Neural cell (in vitro differentiated cells): ENCODE results near the gene SBK3. TPM values are rescaled to one million over a fixed set of nuclear protein-coding genes. Genes with fewer than 3 reads are reported as not detected.

Experiments
- H2AFZ ChIP-seq: fragments of 200-600, 300-800 bp; sonication (generic), shearing (Covaris generic); 2 replicates; pipeline ENCODE4 v1.6.0; 2014; ENCODE audit warnings: low read depth, mild to moderate bottlenecking, antibody characterized with exemption, low read length, moderate library complexity
- H3F3A ChIP-seq: fragments of 200-600 bp; shearing (Covaris generic); 2 replicates; pipeline ENCODE4 v1.6.1; 2016; ENCODE audit warnings: mild to moderate bottlenecking, moderate library complexity, mixed read lengths, antibody characterized with exemption, low read length; ENCODE audit not compliant: insufficient read depth, poor library complexity, severe bottlenecking
- H3K27ac ChIP-seq: fragments of 200-600, 300-800 bp; sonication (generic), shearing (Covaris generic); 2 replicates; pipeline ENCODE4 v1.5.1; 2014; ENCODE audit warnings: mild to moderate bottlenecking, low read length, moderate library complexity
- H3K27me3 ChIP-seq: fragments of 300-800, 200-600 bp; sonication (generic), shearing (Covaris generic); 2 replicates; pipeline ENCODE4 v1.6.0; 2014; ENCODE audit warnings: mild to moderate bottlenecking, low read depth, low read length, moderate library complexity; ENCODE audit not compliant: insufficient read depth
- H3K36me3 ChIP-seq: fragments of 300-800, 200-600 bp; sonication (generic), shearing (Covaris generic); 2 replicates; pipeline ENCODE4 v1.5.1; 2014; ENCODE audit warnings: mild to moderate bottlenecking, antibody characterized with exemption, low read length, moderate library complexity; ENCODE audit not compliant: insufficient read depth
- H3K4me2 ChIP-seq: fragments of 300-800, 200-600 bp; sonication (generic), shearing (Covaris generic); 2 replicates; pipeline ENCODE4 v1.6.0; 2014; ENCODE audit warnings: mild to moderate bottlenecking, low read length
- H3K4me3 ChIP-seq: fragments of 300-800, 200-600 bp; sonication (generic), shearing (Covaris generic); 2 replicates; pipeline ENCODE4 v1.5.1; 2014; ENCODE audit warnings: mild to moderate bottlenecking, low read length, moderate library complexity
- H3K79me2 ChIP-seq: fragments of 200-600 bp; shearing (Covaris generic); replicated peaks from 2 replicates; pipeline ENCODE4 v1.6.0; 2014; ENCODE audit warnings: mild to moderate bottlenecking, low read length, moderate library complexity; ENCODE audit not compliant: insufficient read depth
- H3K9ac ChIP-seq: fragments of 300-800, 200-600 bp; sonication (generic), shearing (Covaris generic); 2 replicates; pipeline ENCODE4 v1.6.1; 2016; ENCODE audit warnings: mild to moderate bottlenecking, low read length, mixed read lengths
- H3K9me2 ChIP-seq: fragments of 200-600 bp; shearing (Covaris generic); 2 replicates; pipeline ENCODE4 v1.6.1; 2016; ENCODE audit warnings: mild to moderate bottlenecking, low read length, mixed read lengths; ENCODE audit not compliant: insufficient read depth
- H3K9me3 ChIP-seq: fragments of 200-600, 300-800 bp; sonication (generic), shearing (Covaris generic); 2 replicates; pipeline ENCODE4 v1.6.1; 2016; ENCODE audit warnings: mild to moderate bottlenecking, mixed run types, low read length, moderate library complexity, mixed read lengths
- H4K20me1 ChIP-seq: fragments of 200-600 bp; shearing (Covaris generic); 2 replicates; pipeline ENCODE4 v1.6.1; 2016; ENCODE audit warnings: mild to moderate bottlenecking, mixed run types; ENCODE audit not compliant: insufficient read depth
- CTCF ChIP-seq: fragments of 450-650 bp; IDR thresholded peaks from 2 replicates; pipeline ENCODE4 v1.5.1; 2014; ENCODE audit warnings: antibody characterized with exemption, mild to moderate bottlenecking, moderate library complexity; ENCODE audit not compliant: poor library complexity, severe bottlenecking
- EP300 ChIP-seq: fragments of 450-650 bp; conservative IDR thresholded peaks from 2 replicates; pipeline ENCODE4 v1.6.1; 2014; ENCODE audit warnings: antibody characterized with exemption, mild to moderate bottlenecking, moderate library complexity; ENCODE audit not compliant: poor library complexity, severe bottlenecking
- EZH2 ChIP-seq: fragments of 200-600, 300-800 bp; shearing (Covaris generic), sonication (generic); IDR thresholded peaks from 2 replicates; pipeline ENCODE4 v1.6.1; 2014; ENCODE audit warnings: antibody characterized with exemption, low read length, borderline replicate concordance, mild to moderate bottlenecking; ENCODE audit not compliant: insufficient read depth, poor library complexity, severe bottlenecking
- MXI1 ChIP-seq: fragments of 450-650 bp; conservative IDR thresholded peaks from 2 replicates; pipeline ENCODE4 v1.6.1; 2014; ENCODE audit warnings: antibody characterized with exemption, mild to moderate bottlenecking; ENCODE audit not compliant: poor library complexity, severe bottlenecking
- POLR2AphosphoS5 ChIP-seq: IDR thresholded peaks from 2 replicates; pipeline ENCODE4 v1.6.1; 2012
- RAD21 ChIP-seq: fragments of 450-650 bp; conservative IDR thresholded peaks from 2 replicates; pipeline ENCODE4 v1.6.1; 2014; ENCODE audit warnings: antibody characterized with exemption, mild to moderate bottlenecking, moderate library complexity
- REST ChIP-seq: IDR thresholded peaks from 2 replicates; pipeline ENCODE4 v1.6.1; 2012; ENCODE audit warnings: borderline replicate concordance
- SMC3 ChIP-seq: fragments of 450-650 bp; conservative IDR thresholded peaks from 2 replicates; pipeline ENCODE4 v1.6.1; 2014; ENCODE audit warnings: antibody characterized with exemption, mild to moderate bottlenecking, moderate library complexity; ENCODE audit not compliant: poor library complexity
- TAF1 ChIP-seq: IDR thresholded peaks from 2 replicates; pipeline ENCODE4 v1.6.1; 2012; ENCODE audit warnings: low read depth
- polyA plus RNA-seq: library from polyadenylated mRNA; depleted of rRNA; stranded (reverse); fragments of >200 nt; gene quantifications from 2 replicates; pipeline ENCODE4 v1.2.3, GENCODE V29; 2014

Gene SBK3
- polyA plus RNA-seq, 1 donor from 2014 or later = not detected

- Histone ChIP-seq H3K79me2 (no peaks in the 10 kb centered on the region), H4K20me1 (no peaks in the 10 kb centered on the region), H2AFZ (no peak overlapping the region), H3K27me3 (no peaks in the 10 kb centered on the region), H3F3A (no peaks in the 10 kb centered on the region), H3K9me3 (no peaks in the 10 kb centered on the region), H3K4me3 (no peak overlapping the region), H3K9me2 (no peaks in the 10 kb centered on the region), H3K9ac (no peak overlapping the region), H3K27ac (no peak overlapping the region), H3K4me2 (no peak overlapping the region), H3K36me3 (no peaks in the 10 kb centered on the region)
- TF ChIP-seq EZH2 (no peak), RAD21 (no peak), TAF1 (no peak), CTCF (no peak), SMC3 (no peak), EP300 (no peak)
Observed at GRCh38 chr19:55552206-55552605, 6.9 kb upstream of the SBK3 start.

GRCh38 chr19:55550321-55550650 is 4.9 kb upstream of the SBK3 start:
- Histone ChIP-seq H3K9me3 (no peaks in the 10 kb centered on the region), H3K4me2 (no peak overlapping the region), H2AFZ (no peak overlapping the region), H3K27ac (no peak overlapping the region), H3K9me2 (no peaks in the 10 kb centered on the region), H4K20me1 (no peaks in the 10 kb centered on the region), H3F3A (no peaks in the 10 kb centered on the region), H3K79me2 (no peaks in the 10 kb centered on the region), H3K4me3 (no peak overlapping the region), H3K36me3 (no peaks in the 10 kb centered on the region), H3K27me3 (no peaks in the 10 kb centered on the region), H3K9ac (no peak overlapping the region)
- TF ChIP-seq EP300 (no peak), TAF1 (no peak), SMC3 (no peak), MXI1 (no peak), RAD21 (no peak), REST (no peak), CTCF (no peak), POLR2AphosphoS5 (no peak), EZH2 (no peak)
